ENCODE results near the gene LDLRAD4. TPM values are rescaled to one million over a fixed set of nuclear protein-coding genes. Genes with fewer than 3 reads are reported as not detected.
A peak's percentile ranks its signal among the peaks of the same experiment; 100 is the strongest.

The LDLRAD4 gene
- total RNA-seq, 1 donor from 2014 or later: 20.4 TPM

DNA sequence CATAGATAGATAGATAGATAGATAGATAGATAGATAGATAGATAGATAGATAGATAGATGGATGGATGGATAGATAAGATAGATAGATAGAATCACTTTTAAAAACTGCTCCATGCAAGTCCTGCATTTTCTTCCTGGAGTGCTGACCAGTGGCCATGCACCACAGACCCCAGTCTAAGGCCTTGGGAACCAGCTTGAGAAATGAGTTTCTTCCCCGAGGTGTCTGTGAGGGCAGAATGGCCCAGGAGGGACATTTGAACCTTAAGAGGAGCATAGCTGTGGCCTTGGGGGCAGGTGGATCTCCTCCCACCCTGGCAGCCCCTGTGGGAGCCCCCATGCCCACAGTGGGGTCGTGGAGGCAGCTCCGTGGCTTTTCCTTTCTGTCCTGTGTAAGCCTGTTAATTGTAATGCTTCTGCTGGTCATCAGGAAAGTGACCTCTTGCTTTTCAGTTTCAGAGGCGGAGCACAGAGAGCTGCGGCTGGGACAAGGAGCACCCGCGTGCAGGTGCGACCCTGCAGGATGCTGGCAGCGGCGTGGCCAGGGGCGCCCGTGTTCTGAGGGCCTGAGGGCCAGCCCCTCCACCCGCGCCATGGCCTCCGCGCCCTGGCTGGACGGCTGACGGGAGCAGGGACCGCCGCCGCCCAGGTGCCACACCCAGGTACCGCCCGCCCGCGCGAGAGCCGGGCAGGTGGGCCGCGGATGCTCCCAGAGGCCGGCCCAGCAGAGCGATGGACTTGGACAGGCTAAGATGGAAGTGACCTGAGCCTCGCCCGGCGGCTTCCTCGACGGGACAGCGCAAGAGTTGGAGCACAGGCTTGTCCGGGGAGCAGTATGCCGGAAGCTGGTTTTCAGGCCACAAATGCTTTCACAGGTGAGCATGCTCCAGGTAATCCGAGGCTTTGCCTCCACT, 168.6 kb downstream of the LDLRAD4 start:
- peaks cover 11% of the 10 kb centered on the region for H3K4me1 Mint-ChIP-seq (ENCODE audit: unreplicated experiment)
- peaks cover 5% of the 10 kb centered on the region for H3K9me3 Mint-ChIP-seq (ENCODE audit: unreplicated experiment)
- TF ChIP-seq, protein P1, sequence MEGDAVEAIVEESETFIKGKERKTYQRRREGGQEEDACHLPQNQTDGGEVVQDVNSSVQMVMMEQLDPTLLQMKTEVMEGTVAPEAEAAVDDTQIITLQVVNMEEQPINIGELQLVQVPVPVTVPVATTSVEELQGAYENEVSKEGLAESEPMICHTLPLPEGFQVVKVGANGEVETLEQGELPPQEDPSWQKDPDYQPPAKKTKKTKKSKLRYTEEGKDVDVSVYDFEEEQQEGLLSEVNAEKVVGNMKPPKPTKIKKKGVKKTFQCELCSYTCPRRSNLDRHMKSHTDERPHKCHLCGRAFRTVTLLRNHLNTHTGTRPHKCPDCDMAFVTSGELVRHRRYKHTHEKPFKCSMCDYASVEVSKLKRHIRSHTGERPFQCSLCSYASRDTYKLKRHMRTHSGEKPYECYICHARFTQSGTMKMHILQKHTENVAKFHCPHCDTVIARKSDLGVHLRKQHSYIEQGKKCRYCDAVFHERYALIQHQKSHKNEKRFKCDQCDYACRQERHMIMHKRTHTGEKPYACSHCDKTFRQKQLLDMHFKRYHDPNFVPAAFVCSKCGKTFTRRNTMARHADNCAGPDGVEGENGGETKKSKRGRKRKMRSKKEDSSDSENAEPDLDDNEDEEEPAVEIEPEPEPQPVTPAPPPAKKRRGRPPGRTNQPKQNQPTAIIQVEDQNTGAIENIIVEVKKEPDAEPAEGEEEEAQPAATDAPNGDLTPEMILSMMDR (IDR thresholded peaks at IDR 0.05): no peak
- peak; percentile 82 for DNase-seq (ENCODE audit: extremely low spot score, unreplicated experiment)
- no peak overlapping the region for H3K4me3 Mint-ChIP-seq (ENCODE audit: unreplicated experiment)
- H3K27ac Mint-ChIP-seq (ENCODE audit: unreplicated experiment): no peak overlapping the region
- H3K36me3 Mint-ChIP-seq (ENCODE audit: unreplicated experiment): peaks cover 3% of the 10 kb centered on the region
- peaks cover 9% of the 10 kb centered on the region for H3K27me3 Mint-ChIP-seq (ENCODE audit: unreplicated experiment)

DNA sequence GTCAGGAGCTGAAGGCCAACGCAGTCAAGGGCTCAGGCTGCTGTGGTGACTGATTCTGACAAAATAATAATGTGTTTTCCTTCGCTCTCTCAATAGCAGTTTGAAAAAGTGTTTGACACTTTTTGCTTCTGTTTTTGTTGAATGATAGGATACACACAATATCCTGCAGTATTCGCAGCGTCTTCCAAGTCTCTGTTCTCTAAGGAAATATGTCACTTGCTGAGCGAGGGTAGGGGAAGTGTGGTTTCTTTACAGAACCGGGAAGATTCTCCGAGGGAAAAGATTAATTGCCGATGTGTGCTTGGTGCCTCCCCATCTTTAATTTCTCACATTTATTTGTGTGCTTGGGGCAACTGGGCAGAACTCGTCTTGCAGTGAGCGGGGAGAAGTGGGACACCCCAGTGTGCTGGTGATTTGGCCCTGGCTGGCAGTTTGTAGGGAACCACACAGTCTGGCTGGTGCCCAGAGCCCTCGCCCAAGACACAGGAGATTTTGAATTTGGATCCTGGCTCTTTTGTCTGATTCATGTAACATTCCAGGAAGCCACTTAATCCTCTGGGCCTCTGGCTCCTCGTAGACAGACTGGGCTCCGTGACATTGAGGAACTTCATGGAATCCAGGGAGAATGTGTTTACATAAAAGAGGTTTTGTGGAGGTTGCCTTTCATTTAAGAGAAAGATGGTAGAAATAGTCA, 169.4 kb downstream of the LDLRAD4 start:
- peak; percentile 40 for DNase-seq (ENCODE audit: extremely low spot score, unreplicated experiment)
- H3K27ac Mint-ChIP-seq (ENCODE audit: unreplicated experiment): no peak overlapping the region
- H3K9me3 Mint-ChIP-seq (ENCODE audit: unreplicated experiment): peaks cover 5% of the 10 kb centered on the region
- peaks cover 13% of the 10 kb centered on the region for H3K27me3 Mint-ChIP-seq (ENCODE audit: unreplicated experiment)
- no peak overlapping the region for H3K4me3 Mint-ChIP-seq (ENCODE audit: unreplicated experiment)
- peaks cover 3% of the 10 kb centered on the region for H3K36me3 Mint-ChIP-seq (ENCODE audit: unreplicated experiment)
- H3K4me1 Mint-ChIP-seq (ENCODE audit: unreplicated experiment): peaks cover 3% of the 10 kb centered on the region
- TF ChIP-seq, protein P1 (IDR thresholded peaks at IDR 0.05): no peak

DNA sequence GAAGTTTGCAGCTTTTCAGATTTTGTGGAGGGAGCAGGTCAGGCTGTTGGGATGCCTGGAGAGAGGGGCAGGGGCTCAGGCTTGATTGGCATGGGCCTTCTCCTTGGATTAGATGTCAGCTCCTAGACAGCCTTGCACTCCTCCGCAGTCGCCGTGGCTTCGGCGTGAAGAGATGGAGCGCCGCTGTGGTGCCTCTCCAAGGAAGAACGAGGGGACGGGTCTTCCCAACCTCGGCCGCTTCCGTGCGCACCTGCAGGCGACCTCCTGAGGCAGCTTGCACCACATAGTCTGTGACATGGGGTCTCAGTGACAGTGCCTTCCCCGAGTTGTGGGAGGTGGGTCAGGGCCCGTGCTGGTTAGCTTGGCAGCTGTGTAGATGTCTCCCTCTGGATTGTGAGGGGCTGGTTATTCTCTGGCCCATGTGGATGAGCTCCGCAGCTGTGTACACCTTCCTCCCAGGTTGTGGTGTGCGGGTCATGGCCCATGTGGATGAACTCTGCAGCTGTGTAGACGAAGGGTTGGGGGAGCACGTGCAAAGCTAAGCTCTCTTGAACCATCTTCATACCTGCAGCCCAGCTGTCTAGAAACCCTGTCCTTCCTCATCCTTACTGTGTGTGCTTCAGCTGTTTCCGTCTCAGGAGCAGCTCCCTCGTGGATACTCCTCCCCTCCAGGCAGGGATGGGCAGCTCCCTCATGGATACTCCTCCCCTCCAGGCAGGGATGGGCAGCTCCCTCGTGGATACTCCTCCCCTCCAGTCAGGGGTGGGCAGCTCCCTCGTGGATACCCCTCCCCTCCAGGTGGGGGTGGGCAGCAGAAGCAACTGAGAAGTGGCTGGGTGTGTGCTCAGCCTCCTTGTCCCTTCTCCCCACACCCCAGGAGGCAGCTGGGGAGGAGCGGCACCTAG, 170.3 kb downstream of the LDLRAD4 start:
- Mint-ChIP-seq H3K27me3 (ENCODE audit: unreplicated experiment) (peaks cover 21% of the 10 kb centered on the region), H3K4me1 (ENCODE audit: unreplicated experiment) (no peaks in the 10 kb centered on the region), H3K36me3 (ENCODE audit: unreplicated experiment) (peaks cover 3% of the 10 kb centered on the region), H3K9me3 (ENCODE audit: unreplicated experiment) (peaks cover 5% of the 10 kb centered on the region), H3K4me3 (ENCODE audit: unreplicated experiment) (no peak overlapping the region), H3K27ac (ENCODE audit: unreplicated experiment) (no peak overlapping the region)
- TF ChIP-seq, protein P1 (IDR thresholded peaks at IDR 0.05): no peak
- DNase-seq (ENCODE audit: extremely low spot score, unreplicated experiment): no peak

DNA sequence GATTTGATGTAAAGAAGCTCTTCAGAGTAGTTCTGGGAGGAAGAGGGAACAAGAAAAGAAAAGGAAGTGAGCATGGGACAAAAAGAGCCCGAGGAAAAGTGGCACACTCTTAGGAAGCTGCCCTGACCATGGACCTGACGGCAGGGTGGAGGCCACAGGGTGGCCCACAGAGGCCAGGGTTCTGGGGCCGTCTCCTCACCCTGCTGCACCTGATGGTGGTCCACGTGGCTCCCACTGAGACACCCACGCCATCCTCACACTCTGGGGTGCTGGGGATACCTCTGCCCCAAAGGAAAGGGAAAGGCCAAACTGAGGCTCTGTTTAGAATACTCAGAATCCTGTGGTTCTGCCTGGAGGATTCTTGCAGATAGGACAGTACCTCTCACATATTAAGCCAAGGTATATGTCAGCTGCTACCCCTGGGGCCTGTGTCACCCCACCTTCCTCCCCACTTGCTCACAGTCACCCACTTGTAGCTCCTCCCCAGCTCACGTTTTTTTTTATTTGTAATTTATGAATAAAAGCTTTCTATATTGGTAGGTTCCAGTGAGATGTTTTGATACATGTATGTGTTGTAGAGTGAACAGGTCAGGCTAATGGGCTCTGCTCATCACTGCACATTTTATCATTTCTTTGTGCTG, 171.1 kb downstream of the LDLRAD4 start:
- Mint-ChIP-seq H3K27me3 (ENCODE audit: unreplicated experiment) (peaks cover 21% of the 10 kb centered on the region), H3K27ac (ENCODE audit: unreplicated experiment) (no peak overlapping the region), H3K36me3 (ENCODE audit: unreplicated experiment) (peaks cover 3% of the 10 kb centered on the region), H3K4me3 (ENCODE audit: unreplicated experiment) (no peak overlapping the region), H3K9me3 (ENCODE audit: unreplicated experiment) (peaks cover 2% of the 10 kb centered on the region), H3K4me1 (ENCODE audit: unreplicated experiment) (no peaks in the 10 kb centered on the region)
- TF ChIP-seq, protein P1 (IDR thresholded peaks at IDR 0.05): no peak
- DNase-seq (ENCODE audit: extremely low spot score, unreplicated experiment): no peak
